ENCODE data around the gene RUSC2.

- no peak for TF ChIP-seq POLR2A (IDR thresholded peaks at IDR 0.05)
- no peak for TF ChIP-seq CTCF (IDR thresholded peaks at IDR 0.05)
These were observed 48.7 kb downstream of the RUSC2 start for GRCh38 chr9:35538361-35539234.

Data from testis (tissue), 2 donors.